ENCODE data around the gene CLEC4A.
"Not testable (repeated sequence)": the region's sequence is repeated elsewhere in the genome, so short reads cannot be mapped to it uniquely, and the experiment has no call there.

CLEC4A gene

GRCh38 chr12:8134398-8134930 is 11.0 kb downstream of the CLEC4A start:
- not testable (repeated sequence) for DNase-seq

- DNase-seq = not testable (repeated sequence)
Observed at GRCh38 chr12:8141647-8142046, 18.2 kb downstream of the CLEC4A start.

GRCh38 chr12:8143261-8143660 is 19.8 kb downstream of the CLEC4A start:
- DNase-seq = no peak

GRCh38 chr12:8145754-8146441 is 22.5 kb downstream of the CLEC4A start:
- DNase-seq = no peak

- DNase-seq = no peak
Observed at GRCh38 chr12:8146442-8146771, 23.0 kb downstream of the CLEC4A start.

- no peak for DNase-seq
Observed at GRCh38 chr12:8154526-8154925, 31.1 kb downstream of the CLEC4A start.

- DNase-seq = no peak
Observed at GRCh38 chr12:8156416-8156815, 33.0 kb downstream of the CLEC4A start.

- peak; percentile 79 for DNase-seq
Observed at GRCh38 chr12:8156845-8157244, 33.4 kb downstream of the CLEC4A start, which contains the start of gene ZNF705A. Gene ZNF705A (plus strand): TSS chr12:8157015. CDS start chr12:8172626, 15,611 bp downstream.

- DNase-seq = no peak
Observed at GRCh38 chr12:8157484-8158198, 34.2 kb downstream of the CLEC4A start.

- not testable (repeated sequence) for DNase-seq
Observed at GRCh38 chr12:8172911-8173310, 49.5 kb downstream of the CLEC4A start.

GRCh38 chr12:8179989-8180585 is 56.7 kb downstream of the CLEC4A start:
- DNase-seq = peak; percentile 27

GRCh38 chr12:8181271-8181670 is 57.9 kb downstream of the CLEC4A start:
- DNase-seq = not testable (repeated sequence)

- not testable (repeated sequence) for DNase-seq
Observed at GRCh38 chr12:8182923-8183322, 59.5 kb downstream of the CLEC4A start.

- DNase-seq = not testable (repeated sequence)
Observed at GRCh38 chr12:8183346-8183745, 59.9 kb downstream of the CLEC4A start.

GRCh38 chr12:8184206-8184605 is 60.8 kb downstream of the CLEC4A start:
- not testable (repeated sequence) for DNase-seq

GRCh38 chr12:8188088-8188487 is 64.7 kb downstream of the CLEC4A start:
- DNase-seq = not testable (repeated sequence)
